Neural crest cell (in vitro differentiated cells): Measurements from ENCODE around the gene NDC80. TPM values are rescaled to one million over a fixed set of nuclear protein-coding genes. Genes with fewer than 3 reads are reported as not detected.

ENCODE experiments used
- DNase-seq: peaks from one replicate; pipeline ENCODE4 v3.0.0; 2021; ENCODE audit warnings: low read depth, mixed read lengths, low spot score
- H3K27ac Mint-ChIP-seq: one replicate; pipeline ENCODE4 v1.8.0; 2021; ENCODE audit warnings: mild to moderate bottlenecking, mixed read lengths; ENCODE audit not compliant: unreplicated experiment
- H3K27me3 Mint-ChIP-seq: 2 replicates; pipeline ENCODE4 v1.8.0; 2021; ENCODE audit warnings: low read depth, mild to moderate bottlenecking, mixed read lengths
- H3K36me3 Mint-ChIP-seq: 2 replicates; pipeline ENCODE4 v1.8.0; 2021; ENCODE audit warnings: low read depth, mild to moderate bottlenecking, mixed read lengths
- H3K4me1 Mint-ChIP-seq: 2 replicates; pipeline ENCODE4 v1.8.0; 2021; ENCODE audit warnings: mixed read lengths
- H3K4me3 Mint-ChIP-seq: one replicate; pipeline ENCODE4 v1.8.0; 2021; ENCODE audit warnings: mild to moderate bottlenecking, mixed read lengths
- H3K9me3 Mint-ChIP-seq: 2 replicates; pipeline ENCODE4 v1.8.0; 2021; ENCODE audit warnings: mixed read lengths
- CTCF ChIP-seq: fragments of 200-600 bp; sonication (generic); conservative IDR thresholded peaks from 2 replicates; pipeline ENCODE4 v1.5.0; 2021; ENCODE audit warnings: antibody characterized with exemption, mild to moderate bottlenecking
- total RNA-seq: library from RNA; stranded (reverse); gene quantifications from 2 replicates; pipeline ENCODE4 v1.2.1, GENCODE V29; 2021

Gene NDC80
- total RNA-seq, 1 donor from 2014 or later = 52.1 TPM

GRCh38 chr18:2547477-2548087, 23.8 kb upstream of the NDC80 start:
- peaks cover 5% of the 10 kb centered on the region for H3K36me3 Mint-ChIP-seq

GRCh38 chr18:2549462-2549861, 21.9 kb upstream of the NDC80 start:
- Mint-ChIP-seq H3K4me1 (no peaks in the 10 kb centered on the region), H3K36me3 (peaks cover 5% of the 10 kb centered on the region), H3K27me3 (no peaks in the 10 kb centered on the region), H3K4me3 (no peak overlapping the region), H3K9me3 (no peaks in the 10 kb centered on the region), H3K27ac (no peak overlapping the region)
- DNase-seq = no peak
- TF ChIP-seq CTCF = no peak

More at GRCh38 chr18:2547477-2548087, 23.8 kb upstream of the NDC80 start:
- no peak overlapping the region for H3K4me3 Mint-ChIP-seq
- H3K27ac Mint-ChIP-seq = no peak overlapping the region
- TF ChIP-seq CTCF = peak; percentile 81
- H3K9me3 Mint-ChIP-seq = no peaks in the 10 kb centered on the region
- H3K27me3 Mint-ChIP-seq = no peaks in the 10 kb centered on the region
- no peaks in the 10 kb centered on the region for H3K4me1 Mint-ChIP-seq
- no peak for DNase-seq

GRCh38 chr18:2551425-2551824, 19.9 kb upstream of the NDC80 start:
- H3K4me3 Mint-ChIP-seq = no peak overlapping the region
- no peak for DNase-seq
- no peaks in the 10 kb centered on the region for H3K9me3 Mint-ChIP-seq
- no peaks in the 10 kb centered on the region for H3K4me1 Mint-ChIP-seq
- H3K27me3 Mint-ChIP-seq = no peaks in the 10 kb centered on the region
- no peak overlapping the region for H3K27ac Mint-ChIP-seq
- no peak for TF ChIP-seq CTCF
- H3K36me3 Mint-ChIP-seq = peaks cover 5% of the 10 kb centered on the region

- DNase-seq = no peak
- Mint-ChIP-seq H3K27ac (no peak overlapping the region), H3K27me3 (no peaks in the 10 kb centered on the region), H3K36me3 (peaks cover 5% of the 10 kb centered on the region), H3K9me3 (no peaks in the 10 kb centered on the region), H3K4me1 (peaks cover 6% of the 10 kb centered on the region), H3K4me3 (no peak overlapping the region)
- TF ChIP-seq CTCF = no peak
Measured at GRCh38 chr18:2554696-2555095, 16.7 kb upstream of the NDC80 start.

GRCh38 chr18:2555895-2556294, 15.5 kb upstream of the NDC80 start:
- no peaks in the 10 kb centered on the region for H3K9me3 Mint-ChIP-seq
- H3K36me3 Mint-ChIP-seq = peaks cover 5% of the 10 kb centered on the region
- no peak overlapping the region for H3K4me3 Mint-ChIP-seq
- H3K27me3 Mint-ChIP-seq = no peaks in the 10 kb centered on the region
- no peak for DNase-seq
- H3K4me1 Mint-ChIP-seq = peaks cover 6% of the 10 kb centered on the region
- H3K27ac Mint-ChIP-seq = no peak overlapping the region
- TF ChIP-seq CTCF = no peak

GRCh38 chr18:2557536-2557935, 13.8 kb upstream of the NDC80 start:
- peaks cover 6% of the 10 kb centered on the region for H3K4me1 Mint-ChIP-seq
- no peaks in the 10 kb centered on the region for H3K27me3 Mint-ChIP-seq
- no peak for DNase-seq
- no peaks in the 10 kb centered on the region for H3K9me3 Mint-ChIP-seq
- H3K4me3 Mint-ChIP-seq = no peak overlapping the region
- H3K36me3 Mint-ChIP-seq = peaks cover 2% of the 10 kb centered on the region
- no peak for TF ChIP-seq CTCF
- H3K27ac Mint-ChIP-seq = no peak overlapping the region
